ENCODE measurements around the gene RIOK1. TPM values are rescaled to one million over a fixed set of nuclear protein-coding genes. Genes with fewer than 3 reads are reported as not detected.

Gene RIOK1
- total RNA-seq, 1 donor: 16.8 TPM

- no peak for TF ChIP-seq CTCF (IDR thresholded peaks at IDR 0.05; ENCODE audit: insufficient read depth, low read length)
- H3K4me3 ChIP-seq (ENCODE audit: low read depth, low read length): no peak overlapping the region
- DNase-seq (ENCODE audit: low read depth): no peak
Observed at GRCh38 chr6:7431313-7431673, 41.7 kb downstream of the RIOK1 start.

DNA sequence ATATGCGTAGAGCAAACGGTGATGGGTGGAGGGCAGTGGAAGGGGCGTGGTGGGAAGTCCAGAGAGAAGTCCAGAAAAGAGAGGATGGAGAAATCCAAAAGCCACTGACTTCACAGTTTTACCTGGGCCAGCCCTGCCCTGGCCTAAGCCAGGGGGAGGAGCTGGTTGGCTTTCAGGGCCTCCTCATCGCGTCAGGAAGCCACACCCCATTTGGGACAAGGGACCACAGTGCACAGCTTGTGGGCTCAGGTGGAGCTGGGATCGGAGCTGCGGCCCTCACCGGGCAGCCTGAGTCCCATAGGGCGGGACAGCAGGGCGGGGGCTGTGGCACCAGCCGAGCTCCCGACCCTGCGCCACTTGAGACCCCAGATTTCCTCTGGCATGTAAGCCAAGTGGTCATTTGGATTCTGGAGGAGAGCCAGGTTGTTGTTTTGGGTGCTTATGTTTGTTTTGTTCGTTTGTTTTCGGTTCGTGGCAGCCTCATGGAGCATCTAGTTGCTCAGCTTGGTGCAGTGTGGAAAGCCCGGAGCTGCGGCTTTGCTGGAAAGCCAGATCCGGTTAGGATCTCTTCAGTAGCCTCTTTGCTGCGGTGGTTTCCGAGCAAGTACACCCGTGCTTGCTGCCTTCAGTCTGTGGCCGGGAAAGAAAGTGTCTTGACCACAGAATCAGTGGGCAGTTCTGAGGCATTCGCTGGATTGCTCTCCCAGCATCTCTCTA is 42.2 kb downstream of the RIOK1 start:
- H3K4me3 ChIP-seq (ENCODE audit: low read depth, low read length): no peak overlapping the region
- DNase-seq (ENCODE audit: low read depth): peak; percentile 31
- TF ChIP-seq CTCF (IDR thresholded peaks at IDR 0.05; ENCODE audit: insufficient read depth, low read length): no peak

DNA sequence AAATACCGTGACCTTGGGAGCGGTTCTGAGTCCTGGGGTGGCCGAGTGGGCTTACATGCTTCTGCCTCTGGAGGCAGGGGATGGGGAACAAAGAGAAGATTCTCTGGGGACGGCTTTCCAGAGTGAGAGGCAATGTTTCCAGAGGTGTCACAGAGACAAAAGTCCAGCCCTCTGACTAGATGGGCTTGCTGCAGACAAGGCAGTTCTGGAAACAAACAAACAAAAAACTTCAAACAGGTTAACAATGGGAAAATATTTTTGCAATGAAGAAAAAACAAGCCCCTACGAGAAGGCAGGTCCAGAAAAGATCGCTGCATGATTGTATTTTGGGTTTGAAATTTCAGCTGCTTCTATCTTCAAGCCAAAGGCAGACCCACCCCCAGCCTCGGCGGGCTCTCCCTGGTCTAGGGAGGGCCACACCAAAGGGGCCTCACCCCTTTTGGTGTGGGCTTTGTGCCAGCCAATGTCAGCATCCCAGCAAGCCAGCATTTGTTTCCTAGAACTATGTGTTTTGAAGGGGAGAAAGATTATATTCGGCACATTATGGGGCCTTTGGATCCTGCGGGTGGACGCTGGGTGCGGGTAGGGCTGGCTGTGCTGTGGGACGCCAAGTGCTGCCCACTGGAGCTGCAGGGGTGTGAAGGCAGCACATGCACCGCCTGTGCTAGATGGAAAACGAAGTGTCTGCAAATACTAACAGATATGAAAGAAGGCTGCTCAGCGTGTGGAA is 42.9 kb downstream of the RIOK1 start:
- DNase-seq (ENCODE audit: low read depth): no peak
- no peak overlapping the region for H3K4me3 ChIP-seq (ENCODE audit: low read depth, low read length)
- no peak for TF ChIP-seq CTCF (IDR thresholded peaks at IDR 0.05; ENCODE audit: insufficient read depth, low read length)

GRCh38 chr6:7433121-7433617 is 43.6 kb downstream of the RIOK1 start:
- TF ChIP-seq CTCF (IDR thresholded peaks at IDR 0.05; ENCODE audit: insufficient read depth, low read length): no peak
- no peak for DNase-seq (ENCODE audit: low read depth)
- H3K4me3 ChIP-seq (ENCODE audit: low read depth, low read length): no peak overlapping the region

DNA sequence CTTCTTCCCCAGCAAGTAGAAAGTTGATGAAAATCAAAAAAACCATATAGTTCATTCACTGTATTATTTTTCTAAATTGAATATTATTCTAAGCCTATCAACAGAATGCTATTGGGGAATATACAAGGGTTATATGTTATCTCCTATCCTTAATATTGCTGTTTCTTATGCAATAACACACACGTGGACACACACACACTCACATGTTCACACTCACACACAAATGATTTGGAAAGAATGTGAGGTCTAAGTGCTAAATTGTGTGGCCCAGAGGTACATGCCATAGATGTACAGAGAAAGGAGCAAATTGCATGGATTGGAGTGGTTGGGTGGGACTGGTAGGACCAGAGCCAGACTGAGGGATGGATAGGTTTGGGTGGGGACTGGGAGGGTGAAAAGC is 45.1 kb downstream of the RIOK1 start:
- TF ChIP-seq CTCF (IDR thresholded peaks at IDR 0.05; ENCODE audit: insufficient read depth, low read length): no peak
- DNase-seq (ENCODE audit: low read depth): no peak
- H3K4me3 ChIP-seq (ENCODE audit: low read depth, low read length): no peak overlapping the region

GRCh38 chr6:7438011-7438410 is 48.4 kb downstream of the RIOK1 start:
- TF ChIP-seq CTCF (IDR thresholded peaks at IDR 0.05; ENCODE audit: insufficient read depth, low read length): no peak
- H3K4me3 ChIP-seq (ENCODE audit: low read depth, low read length): no peak overlapping the region
- no peak for DNase-seq (ENCODE audit: low read depth)
